GM12891 (cell line): ENCODE results near the gene ULK3.

Source experiments
- DNase-seq: peaks from one replicate; pipeline ENCODE4 v3.0.0; 2011; ENCODE audit warnings: low spot score; ENCODE audit not compliant: insufficient read length
- FAIRE-seq: peaks from 2 replicates; lab custom pipeline; 2011; peaks lifted over from hg19 to GRCh38; lab: Jason Lieb, UNC
- PAX5 ChIP-seq: IDR thresholded peaks from 2 replicates; pipeline ENCODE4 v1.6.1; 2011; ENCODE audit warnings: low read length, moderate library complexity, mild to moderate bottlenecking; ENCODE audit not compliant: insufficient read depth, severe bottlenecking
- POLR2A ChIP-seq: IDR thresholded peaks from 2 replicates; pipeline ENCODE4 v1.6.1; 2011; ENCODE audit warnings: low read depth, low read length, control low read depth
- POLR2AphosphoS5 ChIP-seq: IDR thresholded peaks from 2 replicates; pipeline ENCODE4 v1.6.1; 2011; ENCODE audit warnings: low read depth, low read length, control low read depth
- POU2F2 ChIP-seq: IDR thresholded peaks from 2 replicates; pipeline ENCODE4 v1.6.1; 2011; ENCODE audit warnings: low read depth, mild to moderate bottlenecking, control low read depth, low read length, moderate library complexity
- SPI1 ChIP-seq: IDR thresholded peaks from 2 replicates; pipeline ENCODE4 v1.6.1; 2011; ENCODE audit warnings: low read depth, low read length, control low read depth
- TAF1 ChIP-seq: IDR thresholded peaks from 2 replicates; pipeline ENCODE4 v1.6.1; 2011; ENCODE audit warnings: low read depth, low read length, control low read depth

ULK3 gene

DNA sequence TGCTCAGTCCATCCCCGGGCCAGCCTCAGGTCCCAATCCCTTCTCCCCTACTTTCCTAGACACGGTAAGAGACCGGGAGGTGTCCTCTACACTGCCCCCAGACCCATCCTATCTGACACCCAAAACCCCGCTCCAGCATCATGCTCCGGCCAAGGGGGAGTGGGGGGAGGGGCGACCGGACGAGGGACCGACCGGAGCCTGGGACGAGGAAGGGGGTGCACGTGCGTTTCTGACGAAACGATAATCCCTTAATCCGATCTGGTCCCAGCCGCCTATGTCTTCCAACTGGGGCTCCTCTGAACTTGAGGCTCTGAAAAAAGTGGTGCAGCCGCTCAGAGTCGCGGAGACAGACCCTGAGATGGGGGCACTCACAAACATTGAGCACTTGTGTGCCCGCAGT, 16.0 kb downstream of the ULK3 start:
- DNase-seq (no peak), FAIRE-seq (no peak)
- TF ChIP-seq POU2F2, result no peak

DNA sequence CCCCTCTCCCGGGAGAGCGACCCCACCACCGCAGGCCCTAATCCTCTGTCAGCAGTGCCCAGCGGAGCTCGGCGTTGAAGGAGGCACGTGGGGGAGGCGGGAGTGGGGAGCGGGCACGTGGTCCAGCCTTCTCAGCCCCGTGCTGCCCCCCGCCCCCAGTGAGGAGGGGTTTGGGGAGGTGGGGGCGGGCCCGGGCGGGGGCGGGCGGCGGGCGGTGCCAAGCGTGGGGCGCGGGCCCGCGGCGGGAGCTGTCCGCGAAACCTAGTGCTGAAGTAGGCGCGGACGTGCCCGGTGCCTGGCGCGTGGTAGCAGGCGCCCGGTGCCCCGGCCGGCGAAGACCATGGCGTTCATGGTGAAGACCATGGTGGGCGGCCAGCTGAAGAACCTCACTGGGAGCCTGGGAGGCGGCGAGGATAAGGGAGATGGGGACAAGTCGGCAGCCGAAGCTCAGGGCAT, 16.6 kb downstream of the ULK3 start, which contains the start of gene CPLX3:
TSS of gene CPLX3 (plus strand) at position 264 of the 456 bp plus-strand sequence. CDS start at position 341, 77 bp downstream.
- no peak for FAIRE-seq
- no peak for DNase-seq

DNA sequence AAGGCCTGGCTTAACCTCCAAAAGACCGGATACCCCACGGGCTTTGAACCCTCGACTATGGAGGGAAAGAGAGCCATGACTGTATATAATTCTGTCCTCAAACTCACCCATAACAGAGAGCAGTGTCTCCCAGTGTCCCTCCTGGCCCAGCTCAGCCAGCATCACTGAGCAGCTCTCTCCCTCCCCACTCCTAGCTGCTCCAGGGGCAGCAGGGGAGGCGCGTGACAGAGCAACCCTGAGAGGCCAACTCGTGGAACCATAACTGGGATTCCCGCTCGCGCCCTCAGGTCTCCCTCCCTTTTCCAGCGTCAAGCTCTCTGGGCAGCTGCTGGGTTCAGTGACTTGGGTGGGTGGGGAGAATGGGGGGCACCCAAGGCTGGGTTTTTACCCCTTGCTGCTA, 17.1 kb downstream of the ULK3 start:
- DNase-seq (no peak), FAIRE-seq (no peak)
- TF ChIP-seq PAX5, result no peak
- TF ChIP-seq POU2F2, result no peak
- no peak for TF ChIP-seq SPI1
- no peak for TF ChIP-seq TAF1
- TF ChIP-seq POLR2AphosphoS5, result no peak
- TF ChIP-seq POLR2A, result no peak

More for the DNA sequence above, 16.6 kb downstream of the ULK3 start, which contains the start of gene CPLX3:
- TF ChIP-seq SPI1 (no peak), TAF1 (no peak), POLR2A (no peak), PAX5 (no peak), POLR2AphosphoS5 (no peak), POU2F2 (no peak)

DNA sequence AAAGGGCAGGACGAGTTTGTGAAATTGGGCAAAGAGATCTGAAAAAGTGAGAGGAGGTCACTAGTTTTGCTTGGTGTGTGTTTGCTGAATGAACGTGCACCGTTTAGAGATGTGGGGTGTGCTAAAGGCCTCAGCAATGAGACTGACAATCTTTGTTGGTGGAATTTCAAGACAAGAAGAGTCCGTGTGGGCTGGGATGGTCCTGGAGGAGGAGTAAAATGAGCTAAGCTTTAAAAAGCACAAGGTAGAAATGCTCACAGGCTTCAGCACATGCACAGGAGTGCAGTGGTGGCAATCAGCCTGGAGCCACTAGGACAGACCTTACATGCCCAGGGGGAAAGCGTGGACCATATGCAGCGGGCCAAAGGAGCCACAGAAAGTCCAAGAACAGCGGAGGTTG, 18.0 kb downstream of the ULK3 start:
- no peak for FAIRE-seq
- TF ChIP-seq TAF1, result no peak
- TF ChIP-seq POU2F2, result no peak
- no peak for TF ChIP-seq POLR2AphosphoS5
- no peak for TF ChIP-seq SPI1
- no peak for TF ChIP-seq POLR2A
- TF ChIP-seq PAX5, result no peak

DNA sequence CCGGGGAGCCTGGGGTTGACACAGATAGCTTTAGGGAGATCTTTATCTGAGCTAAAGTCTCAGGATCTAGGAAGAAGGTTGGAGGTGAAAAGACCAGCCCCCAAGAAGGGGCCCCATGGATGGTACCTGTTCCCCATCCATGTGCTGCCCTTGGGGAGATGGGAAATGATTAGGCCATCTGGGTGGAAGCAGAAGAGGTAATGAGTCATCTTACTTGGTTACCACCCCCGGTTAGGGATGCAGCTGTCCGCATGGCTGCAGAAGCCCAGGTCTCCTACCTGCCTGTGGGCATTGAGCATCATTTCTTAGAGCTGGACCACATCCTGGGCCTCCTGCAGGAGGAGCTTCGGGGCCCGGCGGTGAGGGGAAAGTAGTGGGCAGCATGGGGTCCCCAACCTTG, 19.6 kb downstream of the ULK3 start:
- TF ChIP-seq PAX5 (no peak), TAF1 (no peak), POLR2A (no peak), POLR2AphosphoS5 (no peak), POU2F2 (no peak), SPI1 (no peak)
- FAIRE-seq (no peak), DNase-seq (no peak)

More for the DNA sequence above, 18.0 kb downstream of the ULK3 start:
- no peak for DNase-seq

DNA sequence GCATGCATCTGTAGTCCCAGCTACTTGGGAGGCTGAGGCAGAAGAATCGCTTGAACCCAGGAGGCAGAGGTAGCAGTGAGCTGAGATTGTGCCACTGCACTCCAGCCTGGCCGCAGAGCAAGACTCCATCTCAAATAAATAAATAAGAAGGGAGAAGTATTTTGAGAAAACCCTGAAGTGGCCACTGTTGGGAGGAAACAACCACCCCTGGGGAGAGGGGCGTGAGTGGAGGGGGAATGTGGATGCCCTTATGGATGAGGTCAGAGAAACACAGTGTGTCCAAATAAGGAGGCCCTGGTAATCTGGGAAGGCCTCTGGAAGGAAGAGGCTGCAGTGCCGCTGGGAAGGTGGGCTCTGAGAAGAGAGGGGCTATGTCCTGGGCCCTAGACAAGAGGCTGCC, 20.7 kb downstream of the ULK3 start:
- DNase-seq (no peak), FAIRE-seq (no peak)
- no peak for TF ChIP-seq POLR2AphosphoS5
- TF ChIP-seq TAF1, result no peak
- TF ChIP-seq POU2F2, result no peak
- TF ChIP-seq POLR2A, result no peak
- no peak for TF ChIP-seq PAX5
- TF ChIP-seq SPI1, result no peak

DNA sequence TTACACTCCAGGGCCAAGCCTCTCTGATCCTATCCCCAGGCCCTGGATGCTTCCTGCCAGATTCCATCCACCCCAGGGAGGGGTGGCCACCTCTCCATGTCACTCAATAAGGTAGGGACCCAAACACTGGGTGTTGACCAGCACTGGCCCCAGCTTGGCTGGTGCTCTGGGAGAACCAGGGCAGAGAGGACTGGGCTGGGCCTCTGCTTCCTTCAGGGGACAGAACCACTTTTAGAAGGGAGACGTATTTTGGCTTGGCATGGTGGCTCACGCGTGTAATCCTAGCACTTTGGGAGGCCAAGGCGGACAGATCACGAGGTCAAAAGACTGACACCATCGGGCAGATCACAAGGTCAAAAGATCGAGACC, 21.2 kb downstream of the ULK3 start:
- no peak for TF ChIP-seq PAX5
- TF ChIP-seq SPI1, result no peak
- no peak for TF ChIP-seq POU2F2
- TF ChIP-seq TAF1, result no peak
- no peak for TF ChIP-seq POLR2A
- no peak for TF ChIP-seq POLR2AphosphoS5
- DNase-seq (no peak), FAIRE-seq (peak; percentile 38)

DNA sequence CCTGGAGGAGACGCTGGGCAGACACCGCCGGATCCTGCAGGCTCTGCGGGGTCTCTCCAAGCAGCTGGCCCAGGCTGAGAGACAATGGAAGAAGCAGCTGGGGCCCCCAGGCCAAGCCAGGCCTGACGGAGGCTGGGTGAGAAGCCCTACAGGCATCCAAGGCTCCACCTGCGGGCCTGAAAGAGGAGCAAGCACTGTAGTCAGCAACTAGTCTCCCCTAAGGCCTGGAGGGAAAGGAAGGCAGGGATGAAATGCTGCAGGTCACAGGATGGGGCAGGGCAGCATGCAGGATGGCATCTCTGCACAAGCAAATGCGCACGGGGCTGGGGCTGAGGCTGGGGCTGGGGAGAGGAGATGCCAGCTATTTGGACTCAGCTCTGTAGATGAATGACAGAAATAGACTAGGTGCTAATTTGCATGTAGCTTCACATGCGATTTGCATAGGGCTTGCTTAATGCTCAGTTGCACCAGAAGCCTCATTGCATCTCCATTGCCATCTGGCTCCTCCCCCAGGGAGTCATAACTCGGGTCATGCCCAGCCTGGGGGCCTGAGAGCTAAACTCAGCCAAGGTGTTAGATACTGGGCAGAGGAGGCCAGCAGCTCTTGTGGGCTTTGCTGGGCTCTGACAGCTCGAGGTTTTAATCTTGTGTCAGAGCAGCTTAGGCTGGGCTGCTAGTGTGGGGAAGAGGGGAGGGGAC, 21.7 kb downstream of the ULK3 start:
- peak; percentile 76 for DNase-seq
- no peak for TF ChIP-seq TAF1
- TF ChIP-seq POU2F2, result peak; percentile 96
- TF ChIP-seq SPI1, result no peak
- no peak for TF ChIP-seq PAX5
- no peak for TF ChIP-seq POLR2A
- TF ChIP-seq POLR2AphosphoS5, result no peak
- peak; percentile 97 for FAIRE-seq

DNA sequence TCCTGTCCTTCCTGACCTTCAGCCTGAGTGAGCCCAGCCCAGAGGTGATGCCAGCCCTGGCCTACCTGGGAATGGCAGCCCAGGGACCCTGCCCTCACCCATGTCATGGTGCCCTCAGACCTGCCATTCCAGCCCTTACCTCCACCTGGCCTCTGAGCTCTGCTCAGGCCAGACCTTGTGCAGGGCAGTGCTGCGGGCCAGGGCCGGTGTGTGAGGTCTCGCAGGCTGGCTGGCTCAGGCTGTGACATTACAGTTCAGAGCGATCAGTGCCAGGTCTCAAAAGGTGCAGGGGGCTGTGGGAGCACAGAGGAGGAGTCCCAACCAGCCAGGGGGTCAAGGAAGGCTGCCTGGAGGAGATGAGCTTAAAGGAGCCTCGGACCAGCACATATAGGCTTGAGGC, 22.9 kb downstream of the ULK3 start:
- no peak for FAIRE-seq
- DNase-seq, result no peak
- no peak for TF ChIP-seq POLR2AphosphoS5

DNA sequence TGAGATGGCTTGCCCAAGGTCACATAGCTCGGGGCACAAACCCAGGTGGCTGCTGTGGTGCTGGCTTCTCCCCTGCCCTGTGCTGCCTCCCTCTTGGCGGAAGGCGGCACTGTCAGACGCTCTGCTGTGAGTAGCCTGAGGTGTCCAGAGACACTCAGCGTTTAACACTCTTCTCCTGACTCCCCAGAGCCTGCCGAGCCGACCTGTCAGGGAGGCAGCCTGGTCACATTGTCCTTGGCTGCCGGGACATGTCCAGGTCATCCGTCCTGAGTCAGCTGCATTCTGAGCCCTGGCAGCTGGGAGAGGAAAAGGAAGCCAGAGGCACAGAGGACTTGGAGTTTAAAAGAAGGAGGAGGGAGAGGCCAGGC, 25.6 kb downstream of the ULK3 start:
- DNase-seq, result no peak
- TF ChIP-seq SPI1 (no peak), POLR2AphosphoS5 (no peak), PAX5 (no peak), POLR2A (no peak), POU2F2 (no peak), TAF1 (no peak)
- FAIRE-seq, result no peak
